HCT116 (cell line): ENCODE data around the gene SLC9A9.

Experiments used
- CTCF ChIP-seq, 3 experiments: fragments of 200-600 bp in 1 of 3; sonication (generic) in 1 of 3; IDR thresholded peaks in 2 of 3; conservative IDR thresholded peaks in 1 of 3; 2 replicates each; pipeline ENCODE4 v1.5.1; 2012 to 2017; ENCODE audit warnings: low read depth in 2 of 3, low read length in 2 of 3, antibody characterized with exemption in 1 of 3, borderline replicate concordance in 1 of 3, control low read depth in 1 of 3, mild to moderate bottlenecking in 1 of 3, mixed read lengths in 1 of 3, mixed run types in 1 of 3, moderate library complexity in 1 of 3; ENCODE audit not compliant: insufficient read depth in 1 of 3
- EZH2 ChIP-seq: fragments of 200-600 bp; sonication (generic); IDR thresholded peaks from 2 replicates; pipeline ENCODE4 v1.6.1; 2017; ENCODE audit warnings: antibody characterized with exemption, mixed run types
- JUND ChIP-seq: IDR thresholded peaks from 2 replicates; pipeline ENCODE4 v1.6.1; 2012
- POLR2A ChIP-seq: IDR thresholded peaks from 2 replicates; pipeline ENCODE4 v1.7.0; 2011; ENCODE audit warnings: borderline replicate concordance; ENCODE audit not compliant: insufficient read depth, insufficient read length; ENCODE audit errors: extremely low read depth
- POLR2AphosphoS5 ChIP-seq: IDR thresholded peaks from 2 replicates; pipeline ENCODE4 v1.6.1; 2011; ENCODE audit warnings: mild to moderate bottlenecking, low read depth, low read length, moderate library complexity
- RAD21 ChIP-seq: IDR thresholded peaks from 2 replicates; pipeline ENCODE4 v1.6.1; 2012; ENCODE audit warnings: low read depth, mild to moderate bottlenecking

GRCh38 chr3:143707848-143708247 is 140.4 kb downstream of the SLC9A9 start:
- TF ChIP-seq JUND (no peak), CTCF (IDR thresholded peaks at IDR 0.05 in 2 of 3, conservative IDR thresholded peaks at IDR 0.05 in 1 of 3; ENCODE audit: borderline replicate concordance in 1 of 3, insufficient read depth in 1 of 3, low read depth in 2 of 3, low read length in 2 of 3) (no peak), POLR2A (no peak), POLR2AphosphoS5 (no peak), EZH2 (no peak), RAD21 (no peak)
